ENCODE measurements around the gene KEL. TPM values are rescaled to one million over a fixed set of nuclear protein-coding genes. Genes with fewer than 3 reads are reported as not detected.

The KEL gene
- total RNA-seq, 1 donor from 2014 or later, result 1.3 TPM

- no peak for DNase-seq (ENCODE audit: low spot score)
Measured at GRCh38 chr7:142960955-142961512, 1.1 kb downstream of the KEL start.

GRCh38 chr7:142959202-142959601, 3.0 kb downstream of the KEL start:
- DNase-seq (ENCODE audit: low spot score), result no peak

DNA sequence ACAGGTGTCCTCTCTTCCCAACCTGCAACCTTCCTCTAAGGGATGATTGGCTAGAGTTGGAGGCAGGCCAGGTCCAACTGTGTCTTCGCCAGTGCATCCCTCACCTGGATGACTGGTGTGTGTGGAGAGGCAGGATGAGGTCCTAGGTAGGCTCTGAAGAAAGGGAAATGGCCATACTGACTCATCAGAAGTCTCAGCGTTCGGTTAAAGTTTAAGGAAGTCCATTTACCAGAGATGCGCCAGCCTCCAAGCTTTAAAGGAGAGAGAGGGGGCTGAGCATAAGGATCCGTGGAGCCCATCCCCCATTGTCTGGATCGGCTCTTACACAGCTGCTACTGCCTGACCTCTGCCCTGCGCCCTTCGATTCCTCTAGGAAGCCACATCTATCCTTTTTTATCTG, 4.4 kb downstream of the KEL start:
- DNase-seq (ENCODE audit: low spot score), result no peak

- no peak for DNase-seq (ENCODE audit: low spot score)
Measured at GRCh38 chr7:142956951-142957623, 5.1 kb downstream of the KEL start.

GRCh38 chr7:142954680-142955268, 7.4 kb downstream of the KEL start:
- DNase-seq (ENCODE audit: low spot score), result no peak

DNA sequence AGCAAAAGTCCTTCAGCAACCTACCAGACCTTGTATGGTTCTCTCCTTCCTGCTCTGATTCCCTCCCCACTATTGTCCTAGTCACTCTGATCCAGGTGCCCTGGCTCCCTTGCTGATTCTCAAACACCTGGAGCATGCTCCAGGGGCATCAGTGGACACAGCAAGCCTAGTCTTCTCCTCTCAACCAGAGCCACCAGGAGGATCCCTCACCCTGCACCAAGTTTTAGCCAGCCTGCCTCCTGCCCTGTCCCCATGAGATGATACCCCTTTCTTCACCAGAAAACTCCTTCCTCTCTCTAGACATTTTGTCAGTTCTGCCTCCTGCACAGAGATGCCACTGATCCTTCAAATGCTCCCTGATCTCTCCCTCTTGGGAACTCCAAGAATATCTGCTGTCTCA, 11.9 kb downstream of the KEL start:
- no peak for DNase-seq (ENCODE audit: low spot score)

DNA sequence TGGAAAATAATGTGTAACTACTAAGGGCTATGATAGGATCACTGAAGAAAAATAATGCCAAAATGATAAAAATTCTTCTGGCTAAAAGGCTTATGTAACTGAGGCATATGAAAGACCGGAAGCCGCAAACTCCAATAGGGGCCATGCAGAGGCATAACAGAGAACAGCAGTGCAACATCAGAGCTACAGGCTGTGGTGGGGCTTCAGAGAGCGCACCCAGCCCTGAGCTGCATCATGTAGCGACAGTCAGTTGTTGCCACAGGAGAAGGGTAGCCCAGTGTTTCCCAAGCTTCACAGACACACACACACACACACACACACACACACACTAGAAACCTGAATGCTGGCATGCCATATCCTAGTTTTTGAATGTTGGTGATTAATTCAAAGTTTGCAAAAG, 13.6 kb downstream of the KEL start:
- no peak for DNase-seq (ENCODE audit: low spot score)

DNA sequence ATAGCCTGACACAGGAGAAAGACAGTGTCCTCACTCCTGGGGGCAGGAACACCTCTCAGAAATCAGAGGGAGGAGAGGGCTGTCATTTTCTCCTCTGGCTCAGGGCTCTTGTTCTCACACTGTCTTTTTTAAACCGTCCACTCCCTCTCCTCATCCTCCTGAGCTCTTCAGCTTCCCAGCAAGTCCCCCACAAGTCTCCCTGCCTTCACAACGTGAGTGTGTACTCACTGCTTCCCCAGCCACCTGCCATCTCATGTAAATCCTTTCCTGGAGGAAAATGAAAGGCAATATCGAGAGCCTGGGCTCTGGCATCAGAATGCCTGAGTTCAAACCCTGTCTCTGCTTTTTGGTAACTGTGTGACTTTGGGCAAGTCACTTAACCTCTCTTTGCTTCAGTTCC, 17.2 kb downstream of the KEL start:
- no peak for DNase-seq (ENCODE audit: low spot score)

- DNase-seq (ENCODE audit: low spot score), result peak; percentile 74
Measured at GRCh38 chr7:142943706-142944268, 18.4 kb downstream of the KEL start.

DNA sequence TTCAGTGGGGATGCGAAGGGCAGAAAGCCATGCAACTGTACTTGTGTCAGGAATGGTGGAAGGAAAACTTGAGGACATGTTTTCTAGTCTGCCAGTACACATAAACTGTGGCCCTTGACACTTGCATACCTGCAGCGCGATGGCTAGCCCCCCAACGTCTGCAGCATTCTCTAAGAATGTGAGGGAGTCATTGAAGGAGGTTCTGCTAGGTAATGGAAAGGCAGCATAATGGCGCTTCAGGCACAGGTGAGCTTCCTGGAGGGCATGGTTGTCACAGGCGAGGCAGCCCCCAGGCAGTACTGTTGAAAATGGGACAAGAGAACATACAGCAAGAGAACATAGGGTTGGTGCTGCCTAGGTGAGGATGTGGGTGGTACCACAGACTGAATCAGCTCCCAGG, 19.4 kb downstream of the KEL start:
- DNase-seq (ENCODE audit: low spot score), result no peak

DNA sequence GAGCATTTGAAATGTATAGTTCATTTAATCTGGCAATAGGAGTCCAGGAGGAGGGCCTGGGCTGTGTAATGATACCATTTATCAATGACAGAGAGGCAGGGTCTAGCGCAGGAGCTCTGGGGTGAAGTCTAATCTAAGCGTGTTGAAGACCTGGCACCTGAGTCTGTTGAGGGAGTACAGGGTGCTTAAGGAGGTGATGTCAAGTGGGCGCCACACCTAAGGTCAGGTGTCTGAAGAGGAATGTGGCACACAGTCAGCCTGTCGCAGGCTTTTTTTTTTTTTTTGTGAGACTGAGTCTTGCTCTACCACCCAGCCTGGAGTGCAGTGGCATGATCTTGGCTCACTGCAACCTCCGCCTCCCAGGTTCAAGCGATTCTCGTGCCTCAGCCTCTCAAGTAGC, 20.6 kb downstream of the KEL start:
- DNase-seq (ENCODE audit: low spot score), result no peak

DNA sequence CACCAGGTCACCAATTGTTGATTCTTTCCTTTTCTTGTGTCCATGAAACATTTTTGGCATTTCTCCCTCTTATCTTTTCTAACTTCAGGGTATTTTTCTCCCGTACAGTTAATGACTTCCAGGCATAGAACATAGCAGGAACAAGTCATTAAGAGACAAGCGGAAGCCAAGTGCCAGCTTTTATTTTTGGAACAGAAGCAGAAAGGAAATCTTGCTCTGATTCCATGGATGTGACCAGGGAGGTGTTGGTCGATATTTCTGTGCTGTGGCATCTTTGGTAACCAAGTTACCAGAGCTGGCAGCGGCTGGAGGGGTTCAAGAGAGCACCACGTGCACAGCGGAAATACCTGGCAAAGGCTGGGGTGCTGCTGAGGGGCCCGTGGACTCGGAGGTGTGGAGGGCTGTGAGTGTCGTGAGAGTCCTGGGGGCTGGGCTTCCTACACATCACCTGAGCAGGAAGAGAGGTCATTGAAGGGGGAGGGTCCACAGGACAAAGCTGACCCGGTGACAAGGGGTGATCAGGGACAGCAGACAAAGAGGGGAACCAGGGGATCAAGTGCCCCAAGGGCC, 21.1 kb downstream of the KEL start:
- no peak for DNase-seq (ENCODE audit: low spot score)

GRCh38 chr7:142939226-142939910, 22.8 kb downstream of the KEL start, which contains the start of gene LLCFC1:
LLCFC1 (plus strand) TSS chr7:142939484; CDS start chr7:142939622, 138 bp downstream.
- DNase-seq (ENCODE audit: low spot score), result no peak

- no peak for DNase-seq (ENCODE audit: low spot score)
Measured at GRCh38 chr7:142938611-142939010, 23.6 kb downstream of the KEL start.

DNA sequence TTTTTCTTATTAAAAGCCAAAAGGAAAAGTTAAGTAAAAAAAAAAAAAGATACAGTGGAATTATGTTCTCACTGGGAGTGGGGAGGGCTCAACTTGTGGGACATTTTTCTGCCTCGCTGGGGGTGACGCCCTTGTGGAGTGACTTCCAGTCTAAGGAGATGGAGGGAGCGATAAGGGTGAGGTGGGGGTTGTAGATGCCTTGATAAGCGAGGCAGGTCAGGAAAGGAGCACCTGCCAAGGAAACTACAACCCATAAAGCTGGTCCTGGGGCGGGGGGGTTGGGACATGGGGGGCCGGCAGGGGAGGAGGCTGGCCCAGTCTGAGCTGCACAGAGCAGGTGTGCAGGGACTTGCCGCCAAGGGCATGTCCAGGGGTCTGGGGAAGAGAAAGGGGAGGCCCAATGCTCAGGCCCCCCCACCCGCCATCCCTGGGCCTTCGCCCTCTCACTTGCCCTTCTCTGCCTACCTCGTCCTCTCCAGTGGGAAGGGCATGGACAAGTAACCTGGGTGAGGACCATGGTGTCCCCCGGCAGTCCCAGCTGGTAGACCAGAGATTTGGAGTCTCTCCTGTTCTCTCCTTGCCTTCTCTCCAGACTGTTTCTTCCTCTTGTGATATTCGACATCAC, 26.1 kb downstream of the KEL start:
- DNase-seq (ENCODE audit: low spot score), result no peak

- DNase-seq (ENCODE audit: low spot score), result no peak
Measured at GRCh38 chr7:142934056-142934455, 28.1 kb downstream of the KEL start.

DNA sequence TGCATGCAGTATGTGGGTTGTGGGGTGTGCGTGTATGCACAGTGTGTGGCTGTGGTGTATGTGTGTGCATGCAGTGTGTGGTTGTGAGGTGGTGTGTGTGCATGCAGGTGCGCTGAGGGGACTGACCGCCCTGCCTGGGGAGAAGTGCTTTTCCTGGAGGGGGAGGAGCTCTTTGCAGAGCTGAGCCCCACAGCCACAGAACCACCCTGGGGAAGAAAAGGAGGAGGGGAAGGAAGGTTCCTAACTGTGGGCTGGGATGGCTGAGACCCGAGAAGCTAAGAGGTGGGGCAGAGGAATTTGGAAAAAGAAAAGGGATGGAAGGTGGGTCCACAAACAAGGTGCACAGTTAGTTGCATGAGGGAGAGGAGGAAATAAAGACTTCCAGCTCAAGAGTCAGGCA, 28.5 kb downstream of the KEL start, which contains the start of gene TRPV5:
Gene TRPV5 (minus strand): TSS at position 123 of the 400 bp plus-strand sequence. CDS start 287 bp downstream, outside the sequence.
- no peak for DNase-seq (ENCODE audit: low spot score)

DNA sequence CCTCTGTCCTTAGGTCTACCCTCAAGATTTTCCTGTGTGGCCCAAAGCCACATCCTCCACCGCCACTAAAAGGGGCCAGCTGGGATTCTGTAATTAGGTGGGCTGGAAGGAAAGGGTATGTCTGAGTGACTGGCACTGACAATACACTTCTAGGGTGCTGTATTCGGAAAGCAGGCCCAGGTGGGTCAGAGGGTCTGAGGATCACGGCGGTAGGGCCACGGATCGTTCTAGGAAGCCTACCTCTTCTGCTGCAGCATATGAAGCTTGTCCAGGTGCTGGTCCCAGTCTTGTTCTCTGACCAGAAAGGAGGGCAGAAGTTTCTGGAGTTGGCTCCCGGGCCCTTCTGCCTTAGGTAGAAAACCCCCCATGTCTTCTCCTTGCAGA, 29.1 kb downstream of the KEL start:
- DNase-seq (ENCODE audit: low spot score), result no peak

DNA sequence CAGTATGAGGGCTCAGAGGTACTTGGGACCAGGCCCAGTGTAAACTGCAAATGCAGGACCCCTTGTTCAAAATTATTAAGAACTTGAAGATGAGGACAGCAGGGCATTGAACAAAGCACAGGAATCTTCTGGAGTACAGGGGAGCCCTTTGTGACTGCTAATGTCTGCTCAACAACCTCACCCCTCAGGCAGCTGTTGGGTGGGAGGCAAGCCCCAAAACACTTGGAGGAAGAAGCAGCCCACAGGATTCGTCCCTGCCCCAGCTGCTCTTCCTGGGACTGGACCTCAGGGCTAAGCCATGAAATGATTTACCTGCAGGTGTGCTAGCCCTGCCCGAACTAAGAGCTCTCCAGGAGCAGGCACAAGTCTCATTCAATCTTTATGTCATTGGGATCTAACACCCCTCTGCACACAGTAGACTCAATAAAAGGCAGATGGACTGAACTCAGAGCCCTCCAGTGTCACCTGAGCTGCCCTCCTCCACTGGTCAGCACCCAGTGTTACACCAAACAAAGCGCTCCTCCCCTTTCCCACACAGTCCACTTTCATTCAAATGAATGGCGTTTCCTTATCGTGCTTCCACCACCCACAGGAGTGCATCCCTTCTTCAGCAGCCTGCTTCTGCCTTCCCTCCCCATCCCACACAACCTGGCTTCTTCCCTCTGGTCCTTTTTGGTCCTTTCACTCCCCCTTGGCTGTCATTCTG, 29.6 kb downstream of the KEL start:
- no peak for DNase-seq (ENCODE audit: low spot score)

DNA sequence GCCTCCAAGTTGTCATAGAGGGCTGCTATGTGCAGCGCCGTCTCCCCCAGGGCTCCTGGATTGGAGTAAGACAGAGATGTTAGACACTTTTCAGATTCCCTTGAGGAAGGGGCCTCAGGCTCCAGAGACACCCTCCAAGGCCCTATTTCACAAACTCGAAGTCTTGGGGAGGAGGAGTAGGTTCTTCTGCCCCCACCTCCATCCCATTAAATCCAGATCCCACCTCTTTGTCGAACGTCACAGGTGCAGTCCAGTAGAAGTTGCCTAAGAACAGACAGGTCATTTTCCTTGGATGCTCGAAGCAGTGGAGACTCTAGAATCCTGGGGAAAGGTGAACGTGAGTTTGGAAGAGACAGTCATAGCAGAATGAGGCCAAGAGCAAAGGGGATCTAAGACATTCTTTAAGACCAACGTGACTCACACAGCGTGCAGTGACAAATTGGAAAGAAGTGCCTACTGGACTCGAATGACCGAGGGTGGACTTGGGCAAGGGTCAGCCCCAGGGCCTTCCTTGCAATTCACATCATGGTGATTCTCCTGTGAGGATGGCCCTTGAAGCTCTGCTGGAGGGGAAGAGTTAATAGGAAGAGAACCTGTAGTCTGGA, 31.9 kb downstream of the KEL start:
- DNase-seq (ENCODE audit: low spot score), result no peak

GRCh38 chr7:142927949-142928348, 34.2 kb downstream of the KEL start:
- DNase-seq (ENCODE audit: low spot score), result peak; percentile 25

Measured in ureter (tissue), 1 donor.